Mucosa of descending colon (tissue), 3 donors: ENCODE data around the gene IFNAR1. TPM values are rescaled to one million over a fixed set of nuclear protein-coding genes. Genes with fewer than 3 reads are reported as not detected.
A peak's percentile ranks its signal among the peaks of the same experiment; 100 is the strongest.

ENCODE experiments used
- ATAC-seq: fragments of 200-7000 bp; cut with Tn5 transposase; one replicate; pipeline ENCODE4 v1.9.1; 2020; ENCODE audit warnings: mild to moderate bottlenecking, moderate library complexity
- DNase-seq, 3 donors: peaks; one replicate each; pipeline ENCODE4 v3.0.0-alpha.2; 2020
- H3K36me3 ChIP-seq: fragments of 200-600 bp; one replicate; pipeline ENCODE4 v1.8.0; 2021; ENCODE audit warnings: low read depth, mild to moderate bottlenecking
- H3K4me1 ChIP-seq: fragments of 200-600 bp; one replicate; pipeline ENCODE4 v1.8.0; 2021; ENCODE audit warnings: low read depth, mild to moderate bottlenecking
- H3K4me3 ChIP-seq: fragments of 200-600 bp; one replicate; pipeline ENCODE4 v1.8.0; 2021; ENCODE audit warnings: mild to moderate bottlenecking
- H3K9me3 ChIP-seq: fragments of 200-600 bp; one replicate; pipeline ENCODE4 v1.8.0; 2021; ENCODE audit warnings: mild to moderate bottlenecking
- CTCF ChIP-seq: fragments of 200-600 bp; IDR thresholded peaks from one replicate; pipeline ENCODE4 v1.8.0; 2022; ENCODE audit warnings: antibody characterized with exemption, mild to moderate bottlenecking
- intact Hi-C, 2 donors: fragments of 100-400 bp; cut with DNase I in 1 of 2; cut with micrococcal nuclease in 1 of 2; formaldehyde crosslinking; loops; one replicate each; pipeline versions ENCODE4 v1.11.0 to v1.11.1; 2022; cut with DNase I, micrococcal nuclease
- long read RNA-seq, 2 donors: library from polyadenylated mRNA; unstranded; transcript quantifications; one replicate each; pipeline ENCODE4 v2.0.0, GENCODE V29; 2019 to 2021
- total RNA-seq, 3 donors: library from RNA; stranded (reverse); fragmentation: NEBNext Ultra II Directional in 2 of 3; extraction: Animal tissue kit (Norgen Biotek cat#: 25700) in 2 of 3; gene quantifications; one replicate each; pipeline versions ENCODE4 v1.2.1 to v1.2.4, GENCODE V29; 2021 to 2023
- donor health status: DM: no; HTN: no; CAD: no; lungs with moderate emphysema.
- donor health status: DM: no; HTN: no; CAD: no.
- donor health status: DM: no; HTN: yes; CAD: no.

Gene IFNAR1
- 10 to 100 TPM; 41.9 to 49.5 (median 43.3) TPM for total RNA-seq
- long read RNA-seq, donor 1, full-length matches to known transcripts = 19 of 26 reads
- long read RNA-seq, donor 1, partial matches to known transcripts = 1 of 26 reads
- long read RNA-seq, donor 1, other reads (novel, unspliced or antisense) = 6 of 26 reads
- long read RNA-seq, donor 2, full-length matches to known transcripts = 17 of 29 reads
- long read RNA-seq, donor 2, partial matches to known transcripts = 7 of 29 reads
- long read RNA-seq, donor 2, other reads (novel, unspliced or antisense) = 5 of 29 reads

DNA sequence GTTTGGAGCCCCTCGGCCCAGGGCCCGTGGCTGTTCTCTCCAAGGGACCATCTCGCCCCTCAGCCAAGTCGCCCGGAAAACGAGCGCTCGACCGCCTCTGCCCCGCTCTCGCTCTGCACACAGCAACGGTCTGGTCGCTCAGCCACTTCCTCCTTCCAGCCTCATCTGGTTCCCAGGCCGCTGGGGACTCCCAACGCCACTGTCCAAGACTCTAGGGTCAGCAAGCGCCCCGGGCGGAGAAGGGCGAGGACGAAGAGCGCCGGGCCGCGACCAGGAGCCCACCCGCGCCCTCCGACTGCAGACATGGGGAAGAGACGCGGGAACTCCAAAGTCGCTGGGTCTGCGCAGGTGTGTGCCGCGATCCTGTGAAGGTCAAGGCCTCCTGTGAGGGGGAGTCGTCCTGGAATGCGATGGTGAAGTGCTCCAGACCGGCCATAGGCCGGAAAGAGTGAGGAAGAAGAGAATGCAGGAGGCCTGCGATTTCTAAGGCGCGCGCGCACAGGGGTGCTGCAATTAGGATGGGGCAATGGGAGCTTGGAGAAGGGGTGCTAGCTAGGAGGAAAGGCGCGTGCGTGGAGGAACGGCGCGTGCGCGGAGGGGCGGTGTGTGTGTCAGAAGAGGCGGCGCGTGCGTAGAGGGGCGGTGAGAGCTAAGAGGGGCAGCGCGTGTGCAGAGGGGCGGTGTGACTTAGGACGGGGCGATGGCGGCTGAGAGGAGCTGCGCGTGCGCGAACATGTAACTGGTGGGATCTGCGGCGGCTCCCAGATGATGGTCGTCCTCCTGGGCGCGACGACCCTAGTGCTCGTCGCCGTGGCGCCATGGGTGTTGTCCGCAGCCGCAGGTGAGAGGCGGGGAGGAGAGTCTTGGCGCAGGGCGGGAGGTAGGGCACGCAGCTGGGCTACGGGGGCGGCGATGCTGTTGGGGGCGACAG lies at the start of gene IFNAR1:
Gene IFNAR1, plus strand, starts transcription at position 680 of the 931 bp plus-strand sequence. Its CDS starts 86 bp downstream, at position 766.
- Histone ChIP-seq H3K4me1 (peaks cover 15% of the 10 kb centered on the region), H3K36me3 (no peaks in the 10 kb centered on the region), H3K4me3 (peak within 1 kb of the TSS; percentile 71), H3K9me3 (no peaks in the 10 kb centered on the region)
- intact Hi-C loops = loop anchor here in 1 of 2 donors (5.0 kb wide), 1 partner anchor 38 kb away; no protein-coding TSS in a partner anchor
- no peak for TF ChIP-seq CTCF
- peak; percentile 98 for ATAC-seq
- peak; percentile 97 to 100 (median 98) for DNase-seq

DNA sequence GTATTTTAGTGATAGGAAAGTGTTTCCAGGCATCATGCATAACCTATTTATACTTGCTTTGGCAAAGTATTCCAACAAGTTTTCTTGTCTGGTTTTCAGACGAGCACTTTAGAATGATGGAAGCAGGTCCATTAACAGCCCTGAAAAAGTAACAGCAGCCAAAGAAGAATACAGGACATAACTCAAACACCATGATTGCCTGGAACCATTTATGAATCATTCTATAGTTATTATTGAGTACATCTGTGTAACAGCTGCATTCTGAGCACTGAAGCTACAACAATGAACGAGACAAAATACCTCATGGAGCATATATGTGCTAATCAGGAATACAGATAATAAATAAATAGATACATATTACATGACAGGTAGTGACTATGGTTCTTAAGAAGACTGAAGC lies 46.0 kb upstream of the IFNAR1 start:
- ATAC-seq = no peak
- intact Hi-C loops = no loop called here
- no peak for DNase-seq
- H3K4me3 ChIP-seq = no peak overlapping the region
- no peaks in the 10 kb centered on the region for H3K36me3 ChIP-seq
- no peaks in the 10 kb centered on the region for H3K9me3 ChIP-seq
- no peaks in the 10 kb centered on the region for H3K4me1 ChIP-seq
- TF ChIP-seq CTCF = no peak

DNA sequence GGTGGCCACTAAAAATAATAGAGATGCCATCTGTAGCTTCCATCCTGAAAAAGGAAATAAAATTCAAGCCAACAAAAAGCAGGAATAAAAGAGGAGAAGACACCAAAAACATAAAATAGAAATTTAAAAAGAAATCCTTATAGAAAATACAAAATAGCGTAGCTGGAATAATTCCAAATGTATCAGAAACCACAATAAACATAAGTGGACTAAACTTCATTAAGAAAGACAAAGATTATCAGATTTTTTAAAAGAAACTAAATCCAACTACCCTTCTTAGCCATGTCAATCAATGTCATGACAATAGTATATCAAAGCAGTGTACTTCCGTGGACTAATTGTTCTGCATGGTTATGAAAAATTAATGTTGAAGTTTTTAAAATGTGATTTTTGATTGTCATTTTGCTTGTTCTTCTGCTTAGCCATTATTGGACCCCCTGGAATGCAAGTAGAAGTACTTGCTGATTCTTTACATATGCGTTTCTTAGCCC lies 45.4 kb upstream of the IFNAR1 start:
- TF ChIP-seq CTCF = no peak
- H3K36me3 ChIP-seq = no peaks in the 10 kb centered on the region
- H3K4me3 ChIP-seq = no peak overlapping the region
- DNase-seq (no peak), ATAC-seq (no peak)
- H3K4me1 ChIP-seq = no peaks in the 10 kb centered on the region
- intact Hi-C loops = no loop called here
- H3K9me3 ChIP-seq = no peaks in the 10 kb centered on the region

DNA sequence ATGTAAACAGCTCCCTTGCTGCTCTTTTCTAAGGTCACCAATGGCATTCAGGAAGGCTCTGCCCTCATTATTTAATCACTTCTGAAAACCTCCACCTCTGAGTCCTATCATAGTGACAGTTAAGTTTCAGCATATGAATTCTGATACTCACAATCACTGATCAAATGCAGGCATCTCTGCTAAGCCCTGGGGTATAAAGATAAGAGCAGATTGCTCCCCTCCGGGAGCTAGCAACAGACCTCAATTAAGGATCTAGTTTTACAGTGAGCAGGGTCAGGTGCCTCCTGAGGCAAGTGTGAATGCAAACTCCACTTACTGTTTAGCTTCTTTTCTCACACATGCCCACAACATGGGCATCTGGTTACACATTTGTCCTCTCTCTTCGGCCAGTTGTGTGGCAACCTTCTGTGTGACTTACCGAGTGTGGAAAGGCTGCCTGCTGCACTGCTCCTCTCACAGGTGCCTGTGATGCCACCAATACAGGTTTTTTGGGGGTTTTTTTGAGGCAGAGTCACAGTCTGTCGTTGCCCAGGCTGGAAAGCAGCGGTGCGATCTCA lies 43.6 kb upstream of the IFNAR1 start:
- peaks cover 4% of the 10 kb centered on the region for H3K4me1 ChIP-seq
- H3K36me3 ChIP-seq = no peaks in the 10 kb centered on the region
- ATAC-seq = no peak
- H3K9me3 ChIP-seq = no peaks in the 10 kb centered on the region
- peak in 1 of 3 donors; percentile 17 for DNase-seq
- TF ChIP-seq CTCF = no peak
- intact Hi-C loops = no loop called here
- H3K4me3 ChIP-seq = no peak overlapping the region

DNA sequence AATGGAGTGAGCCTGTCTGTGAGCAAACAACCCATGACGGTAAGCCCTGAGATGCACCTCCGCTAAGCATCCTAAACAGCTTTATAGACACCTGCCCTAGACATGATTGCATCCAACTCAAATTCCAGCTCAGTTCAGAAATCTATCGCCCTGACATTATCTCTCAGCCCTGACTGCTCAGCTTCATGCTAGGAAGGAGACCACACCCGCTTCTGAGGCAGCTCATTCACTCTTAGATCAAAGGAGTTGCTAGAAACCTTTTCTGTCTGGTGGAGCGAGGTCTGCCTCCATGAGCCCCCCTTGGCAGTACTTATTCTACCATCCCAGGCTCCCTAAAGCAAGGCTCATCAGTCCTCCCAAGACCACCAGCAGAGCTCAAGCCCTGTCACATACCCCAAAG lies 41.6 kb upstream of the IFNAR1 start:
- H3K36me3 ChIP-seq = no peaks in the 10 kb centered on the region
- DNase-seq (no peak), ATAC-seq (no peak)

More for the DNA sequence above, 41.6 kb upstream of the IFNAR1 start:
- no peak overlapping the region for H3K4me3 ChIP-seq
- H3K4me1 ChIP-seq = peaks cover 18% of the 10 kb centered on the region
- intact Hi-C loops = no loop called here
- no peaks in the 10 kb centered on the region for H3K9me3 ChIP-seq
- TF ChIP-seq CTCF = no peak
